ENCODE data around the gene PRR5.

Gene PRR5

GRCh38 chr22:44759430-44760310 lies 57.7 kb downstream of the PRR5 start:
- DNase-seq: no peak

GRCh38 chr22:44760476-44760875 lies 58.5 kb downstream of the PRR5 start:
- no peak for DNase-seq

GRCh38 chr22:44761025-44761424 lies 59.0 kb downstream of the PRR5 start:
- no peak for DNase-seq

GRCh38 chr22:44764373-44764772 lies 62.4 kb downstream of the PRR5 start:
- no peak for DNase-seq

- no peak for DNase-seq
These were observed 63.0 kb downstream of the PRR5 start for GRCh38 chr22:44764974-44765373.

GRCh38 chr22:44765571-44766285 lies 63.7 kb downstream of the PRR5 start:
- no peak for DNase-seq

GRCh38 chr22:44773082-44773481 lies 71.1 kb downstream of the PRR5 start:
- DNase-seq: no peak

- no peak for DNase-seq
These were observed 73.9 kb downstream of the PRR5 start for GRCh38 chr22:44775862-44776261.

GRCh38 chr22:44776605-44777363 lies 74.8 kb downstream of the PRR5 start:
- DNase-seq: no peak

GRCh38 chr22:44777364-44777755 lies 75.4 kb downstream of the PRR5 start:
- DNase-seq: no peak

GRCh38 chr22:44780876-44781449 lies 79.0 kb downstream of the PRR5 start:
- DNase-seq: no peak

- no peak for DNase-seq
These were observed 80.5 kb downstream of the PRR5 start for GRCh38 chr22:44782363-44782963.

- DNase-seq: no peak
These were observed 81.1 kb downstream of the PRR5 start for GRCh38 chr22:44783091-44783490.

GRCh38 chr22:44783581-44783980 lies 81.6 kb downstream of the PRR5 start:
- DNase-seq: no peak

GRCh38 chr22:44786136-44786535 lies 84.1 kb downstream of the PRR5 start:
- no peak for DNase-seq

GRCh38 chr22:44786610-44787009 lies 84.6 kb downstream of the PRR5 start:
- no peak for DNase-seq

All from T-helper 1 cell (primary cell).